T-helper 17 cell (primary cell): ENCODE data around the gene PRKCZ. TPM values are rescaled to one million over a fixed set of nuclear protein-coding genes. Genes with fewer than 3 reads are reported as not detected.

ENCODE experiments used
- ATAC-seq: fragments of 150-1000 bp; cut with Tn5 transposase; 2 replicates; pipeline ENCODE4 v1.10.0; 2021; ENCODE audit warnings: mild to moderate bottlenecking, moderate library complexity
- DNase-seq, 3 donors: peaks; one replicate each; pipeline versions ENCODE4 v3.0.0 to v3.0.0-alpha.2; 2020 to 2021
- H3K9me3 ChIP-seq: one replicate; pipeline ENCODE4 v1.7.0; 2013; ENCODE audit warnings: low read length, mild to moderate bottlenecking; ENCODE audit not compliant: control insufficient read depth, poor library complexity, severe bottlenecking
- H3K27ac Mint-ChIP-seq: one replicate; pipeline ENCODE4 v1.8.0; 2022; ENCODE audit warnings: mild to moderate bottlenecking, moderate library complexity, mixed read lengths
- H3K27me3 Mint-ChIP-seq: one replicate; pipeline ENCODE4 v1.8.0; 2022; ENCODE audit warnings: mixed read lengths
- H3K36me3 Mint-ChIP-seq: one replicate; pipeline ENCODE4 v1.8.0; 2022; ENCODE audit warnings: low read depth, mixed read lengths
- H3K4me1 Mint-ChIP-seq: one replicate; pipeline ENCODE4 v1.8.0; 2022; ENCODE audit warnings: mild to moderate bottlenecking, mixed read lengths
- H3K4me3 Mint-ChIP-seq: one replicate; pipeline ENCODE4 v1.8.0; 2022; ENCODE audit warnings: mild to moderate bottlenecking, moderate library complexity, mixed read lengths
- total RNA-seq, 4 donors: library from RNA in 2 of 4; stranded (reverse) in 2 of 4; gene quantifications; one replicate each; pipeline ENCODE4 v1.2.3 and lab custom pipeline; 2022 to 2026

PRKCZ gene
- total RNA-seq, 2 donors from 2014 or later, result 26.0 to 33.5 TPM

GRCh38 chr1:2196901-2197638 lies 146.9 kb downstream of the PRKCZ start:
- H3K9me3 ChIP-seq, result no peaks in the 10 kb centered on the region
- H3K36me3 Mint-ChIP-seq, result no peaks in the 10 kb centered on the region
- H3K27ac Mint-ChIP-seq, result no peak overlapping the region
- no peak for ATAC-seq
- no peaks in the 10 kb centered on the region for H3K27me3 Mint-ChIP-seq
- no peak overlapping the region for H3K4me3 Mint-ChIP-seq
- H3K4me1 Mint-ChIP-seq, result peaks cover 17% of the 10 kb centered on the region
- DNase-seq, result no peak

- H3K36me3 Mint-ChIP-seq, result no peaks in the 10 kb centered on the region
- ATAC-seq, result no peak
Observed at GRCh38 chr1:2197707-2198165, 147.5 kb downstream of the PRKCZ start.

GRCh38 chr1:2198571-2198970 lies 148.4 kb downstream of the PRKCZ start:
- Mint-ChIP-seq H3K36me3 (no peaks in the 10 kb centered on the region), H3K4me3 (peak overlapping the region; percentile 83), H3K4me1 (peaks cover 17% of the 10 kb centered on the region), H3K27ac (peak overlapping the region; percentile 86), H3K27me3 (no peaks in the 10 kb centered on the region)
- H3K9me3 ChIP-seq, result no peaks in the 10 kb centered on the region
- DNase-seq (no peak), ATAC-seq (no peak)

More at GRCh38 chr1:2197707-2198165, 147.5 kb downstream of the PRKCZ start:
- no peaks in the 10 kb centered on the region for H3K27me3 Mint-ChIP-seq
- peaks cover 17% of the 10 kb centered on the region for H3K4me1 Mint-ChIP-seq
- no peak overlapping the region for H3K4me3 Mint-ChIP-seq
- no peak overlapping the region for H3K27ac Mint-ChIP-seq
- no peak for DNase-seq
- H3K9me3 ChIP-seq, result no peaks in the 10 kb centered on the region

GRCh38 chr1:2199042-2199810 lies 149.0 kb downstream of the PRKCZ start:
- peak overlapping the region; percentile 86 for H3K27ac Mint-ChIP-seq
- H3K36me3 Mint-ChIP-seq, result no peaks in the 10 kb centered on the region
- peak; percentile 62 for ATAC-seq
- peak; percentile 48 to 71 (median 63) for DNase-seq
- no peaks in the 10 kb centered on the region for H3K9me3 ChIP-seq
- H3K4me3 Mint-ChIP-seq, result peak overlapping the region; percentile 83
- H3K4me1 Mint-ChIP-seq, result peaks cover 17% of the 10 kb centered on the region
- no peaks in the 10 kb centered on the region for H3K27me3 Mint-ChIP-seq

GRCh38 chr1:2200308-2200943 lies 150.2 kb downstream of the PRKCZ start:
- no peaks in the 10 kb centered on the region for H3K36me3 Mint-ChIP-seq
- peaks cover 17% of the 10 kb centered on the region for H3K4me1 Mint-ChIP-seq
- no peaks in the 10 kb centered on the region for H3K9me3 ChIP-seq
- DNase-seq (no peak), ATAC-seq (no peak)
- H3K4me3 Mint-ChIP-seq, result no peak overlapping the region
- peak overlapping the region; percentile 86 for H3K27ac Mint-ChIP-seq
- no peaks in the 10 kb centered on the region for H3K27me3 Mint-ChIP-seq

GRCh38 chr1:2201062-2201461 lies 150.9 kb downstream of the PRKCZ start:
- Mint-ChIP-seq H3K4me3 (no peak overlapping the region), H3K27me3 (no peaks in the 10 kb centered on the region), H3K27ac (no peak overlapping the region), H3K4me1 (peaks cover 17% of the 10 kb centered on the region), H3K36me3 (no peaks in the 10 kb centered on the region)
- ATAC-seq (no peak), DNase-seq (no peak)
- H3K9me3 ChIP-seq, result no peaks in the 10 kb centered on the region

DNA sequence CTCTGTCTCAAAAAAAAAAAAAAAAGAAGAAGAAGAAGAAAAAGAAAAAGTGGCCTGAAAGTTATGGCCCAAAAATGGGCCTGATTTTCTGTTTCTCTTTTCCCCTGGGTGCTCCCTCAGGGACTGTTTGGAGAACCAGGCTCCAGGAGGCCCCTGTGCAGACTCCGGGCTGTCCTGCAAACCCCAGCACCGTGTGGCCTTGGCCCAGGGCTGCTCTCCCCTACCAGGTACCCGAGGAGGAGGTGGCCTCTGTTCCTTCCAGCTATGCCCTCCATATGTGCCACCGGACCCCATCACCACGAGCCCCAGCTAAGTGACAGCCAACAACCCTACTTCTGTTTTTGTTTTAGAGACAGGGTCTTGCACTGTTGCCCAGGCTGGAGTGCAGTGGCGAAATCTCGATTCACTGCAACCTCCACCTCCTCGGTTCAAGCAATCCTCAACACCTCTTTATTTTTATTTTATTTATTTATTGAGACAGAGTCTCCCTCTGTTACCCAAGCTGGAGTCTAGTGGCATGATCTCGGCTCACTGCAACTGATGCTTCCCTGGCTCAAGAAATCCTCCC lies 151.9 kb downstream of the PRKCZ start:
- peak overlapping the region; percentile 37 for H3K27ac Mint-ChIP-seq
- no peaks in the 10 kb centered on the region for H3K36me3 Mint-ChIP-seq
- ATAC-seq (no peak), DNase-seq (no peak)
- no peaks in the 10 kb centered on the region for H3K27me3 Mint-ChIP-seq
- H3K4me1 Mint-ChIP-seq, result peaks cover 17% of the 10 kb centered on the region
- no peaks in the 10 kb centered on the region for H3K9me3 ChIP-seq
- H3K4me3 Mint-ChIP-seq, result no peak overlapping the region

GRCh38 chr1:2202843-2203601 lies 152.8 kb downstream of the PRKCZ start:
- H3K27me3 Mint-ChIP-seq, result no peaks in the 10 kb centered on the region
- DNase-seq (no peak), ATAC-seq (no peak)
- H3K9me3 ChIP-seq, result no peaks in the 10 kb centered on the region
- H3K4me3 Mint-ChIP-seq, result no peak overlapping the region
- no peak overlapping the region for H3K27ac Mint-ChIP-seq
- H3K36me3 Mint-ChIP-seq, result no peaks in the 10 kb centered on the region
- H3K4me1 Mint-ChIP-seq, result peaks cover 17% of the 10 kb centered on the region

- H3K4me1 Mint-ChIP-seq, result peaks cover 15% of the 10 kb centered on the region
- DNase-seq (no peak), ATAC-seq (no peak)
- H3K27ac Mint-ChIP-seq, result no peak overlapping the region
- H3K4me3 Mint-ChIP-seq, result no peak overlapping the region
- no peaks in the 10 kb centered on the region for H3K36me3 Mint-ChIP-seq
- no peaks in the 10 kb centered on the region for H3K27me3 Mint-ChIP-seq
- no peaks in the 10 kb centered on the region for H3K9me3 ChIP-seq
Observed at GRCh38 chr1:2203671-2204414, 153.6 kb downstream of the PRKCZ start.

DNA sequence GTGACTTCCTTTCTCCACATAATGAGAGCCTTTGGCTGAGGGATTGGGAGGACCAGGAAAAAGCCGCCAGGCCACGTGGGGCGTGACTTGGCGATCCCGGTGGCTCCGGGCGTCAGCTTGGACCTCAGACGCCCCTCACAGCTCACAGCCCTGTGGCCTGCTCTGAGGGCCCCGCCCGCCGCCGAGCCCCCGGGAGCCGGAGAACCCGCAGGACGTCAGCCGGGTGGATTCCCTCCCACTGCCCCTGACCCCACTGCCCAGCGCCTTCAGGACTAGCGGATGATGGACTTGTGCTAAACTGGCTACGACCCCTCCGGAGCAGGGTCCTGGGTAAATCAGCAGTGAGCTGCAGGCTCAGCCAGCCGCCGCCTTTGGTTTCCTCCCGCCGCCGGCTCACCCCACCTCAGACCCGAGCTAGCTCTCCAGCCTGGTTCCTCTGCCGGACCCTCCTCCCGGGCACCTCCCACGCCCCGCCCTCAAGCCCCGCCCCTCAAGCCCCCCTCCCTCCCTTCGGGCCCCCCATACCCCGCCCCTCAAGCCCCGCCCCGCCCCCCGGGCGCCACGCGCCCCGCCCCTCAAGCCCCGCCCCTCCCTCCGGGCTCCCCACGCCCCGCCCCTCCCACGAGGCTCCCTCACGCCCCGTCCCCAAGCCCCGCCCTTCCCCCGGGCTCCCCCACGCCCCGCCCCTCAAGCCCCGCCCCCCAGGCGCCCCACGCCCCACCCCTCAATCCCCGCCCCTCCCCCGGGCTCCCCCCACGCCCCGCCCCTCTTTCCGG lies 154.4 kb downstream of the PRKCZ start:
- H3K36me3 Mint-ChIP-seq, result no peaks in the 10 kb centered on the region
- ATAC-seq (peak; percentile 44), DNase-seq (peak in 1 of 3 donors; percentile 96)
- H3K4me1 Mint-ChIP-seq, result peaks cover 11% of the 10 kb centered on the region
- no peaks in the 10 kb centered on the region for H3K9me3 ChIP-seq
- H3K27me3 Mint-ChIP-seq, result no peaks in the 10 kb centered on the region
- no peak overlapping the region for H3K27ac Mint-ChIP-seq
- H3K4me3 Mint-ChIP-seq, result peak overlapping the region; percentile 76

DNA sequence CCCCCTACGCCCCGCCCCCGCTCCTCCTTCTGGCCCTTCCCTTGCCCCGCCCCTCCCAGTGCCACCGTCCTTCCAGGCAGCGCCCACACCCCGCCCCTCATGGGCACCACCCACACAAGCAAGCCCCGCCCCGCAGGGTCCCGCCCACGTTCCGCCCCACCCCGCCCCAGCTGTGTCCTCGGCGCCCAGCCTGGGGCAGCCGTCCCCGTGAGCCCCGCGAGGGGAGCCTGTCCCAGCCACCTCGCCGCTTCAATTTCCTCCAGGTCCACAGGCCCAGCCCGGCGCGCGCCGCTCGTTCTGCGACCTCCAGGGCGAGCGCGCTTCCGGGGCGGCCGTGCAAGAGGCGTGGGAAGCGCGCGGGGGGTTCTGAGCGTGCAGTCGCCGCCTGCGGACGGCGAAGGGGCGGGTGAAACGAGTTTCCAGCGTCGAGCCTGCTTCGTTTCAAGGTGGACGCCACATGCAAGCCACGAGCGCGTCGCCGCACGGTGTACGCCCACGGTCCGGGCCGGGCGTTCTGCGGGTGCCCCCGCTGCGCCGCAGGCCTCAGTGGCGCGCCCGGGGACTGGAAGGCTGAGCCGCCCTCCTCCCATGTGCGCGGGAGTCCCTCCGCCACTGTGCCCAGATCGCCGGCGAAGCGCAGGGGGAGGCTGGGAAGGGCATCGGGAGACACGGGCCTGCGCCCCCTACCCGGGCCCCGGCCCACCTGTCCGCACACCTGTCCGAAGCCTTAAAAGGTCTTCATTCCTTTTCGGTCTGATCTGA lies 155.2 kb downstream of the PRKCZ start:
- Mint-ChIP-seq H3K4me3 (peak overlapping the region; percentile 76), H3K27ac (no peak overlapping the region), H3K4me1 (peaks cover 4% of the 10 kb centered on the region), H3K27me3 (no peaks in the 10 kb centered on the region), H3K36me3 (no peaks in the 10 kb centered on the region)
- DNase-seq, result peak in 2 of 3 donors; percentile 88 to 94
- no peaks in the 10 kb centered on the region for H3K9me3 ChIP-seq
- ATAC-seq, result peak; percentile 96
